Skin epidermis (tissue), 12 donors: ENCODE results near the gene KLHL35.

ENCODE experiments used
- H3K27ac ChIP-seq, 21 experiments: fragments of 200-600 bp; sonication (generic) in 11 of 21; one replicate each; pipeline ENCODE4 v1.5.0; 2020; ENCODE audit warnings: mild to moderate bottlenecking in 3 of 21, inconsistent platforms in 2 of 21, moderate library complexity in 2 of 21
- H3K4me3 ChIP-seq, 7 experiments: fragments of 200-600 bp; sonication (generic) in 2 of 7; one replicate each; pipeline ENCODE4 v1.5.0; 2020; ENCODE audit warnings: inconsistent platforms in 2 of 7, mild to moderate bottlenecking in 2 of 7, moderate library complexity in 1 of 7

Gene KLHL35

DNA sequence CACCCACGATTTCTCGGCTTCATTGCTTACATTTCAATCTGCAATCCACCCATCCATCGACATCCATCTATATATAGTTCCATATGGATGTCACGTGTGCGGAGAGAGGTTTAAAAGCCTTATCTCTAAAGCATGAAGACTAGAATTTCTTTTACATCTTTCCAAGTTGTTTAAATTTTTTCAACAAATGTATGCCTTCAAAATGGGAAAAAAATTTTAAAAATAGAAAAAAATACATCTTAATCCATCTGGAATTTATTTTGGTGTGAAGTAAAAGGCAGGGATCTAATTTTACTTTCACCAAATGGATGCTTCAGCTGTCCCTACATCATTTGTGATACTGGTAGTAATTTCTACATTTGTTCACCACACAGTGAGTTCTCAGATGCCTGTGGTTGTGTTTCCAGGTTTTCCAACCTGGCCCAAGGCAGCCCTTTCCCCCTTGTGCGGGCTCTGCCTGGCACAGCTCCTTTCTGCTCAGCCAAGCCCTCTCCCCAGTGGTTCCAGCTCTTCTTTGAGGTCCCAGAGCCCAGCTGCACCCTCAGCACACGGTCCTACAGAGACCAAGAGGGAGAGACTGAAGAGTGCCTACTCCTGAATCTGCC lies 37.6 kb upstream of the KLHL35 start:
- Histone ChIP-seq H3K4me3 (no peak overlapping the region), H3K27ac (no peak overlapping the region)

DNA sequence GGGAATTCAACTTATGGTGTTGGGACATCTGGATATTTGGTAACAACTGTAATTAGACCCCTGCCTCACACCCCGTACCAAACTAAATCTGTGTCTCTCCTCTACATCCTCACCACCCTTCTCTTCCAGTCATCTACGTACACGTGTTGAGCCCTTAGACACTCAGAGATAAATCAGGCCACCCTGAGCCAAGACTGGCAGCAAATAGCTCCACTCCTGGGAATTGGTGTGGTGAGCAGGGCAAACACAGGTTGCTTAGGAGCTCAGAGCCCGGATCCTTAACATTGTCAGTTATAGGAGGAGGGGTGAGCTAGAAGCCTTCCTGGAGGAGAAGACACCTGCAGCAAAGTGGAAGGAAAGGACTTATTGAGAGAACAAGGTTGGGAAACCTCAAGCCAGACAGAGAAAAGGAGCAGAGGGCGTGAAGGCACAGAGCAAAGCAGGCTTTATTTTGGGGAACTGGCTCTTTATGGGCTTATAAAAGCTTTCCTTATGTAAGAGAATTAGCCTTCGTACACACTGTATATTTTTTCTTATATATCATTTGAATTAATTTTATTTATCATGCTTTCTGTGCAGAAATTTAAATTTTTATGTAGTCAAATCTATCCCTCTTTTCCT lies 36.9 kb upstream of the KLHL35 start:
- Histone ChIP-seq H3K27ac (no peak overlapping the region), H3K4me3 (no peak overlapping the region)

DNA sequence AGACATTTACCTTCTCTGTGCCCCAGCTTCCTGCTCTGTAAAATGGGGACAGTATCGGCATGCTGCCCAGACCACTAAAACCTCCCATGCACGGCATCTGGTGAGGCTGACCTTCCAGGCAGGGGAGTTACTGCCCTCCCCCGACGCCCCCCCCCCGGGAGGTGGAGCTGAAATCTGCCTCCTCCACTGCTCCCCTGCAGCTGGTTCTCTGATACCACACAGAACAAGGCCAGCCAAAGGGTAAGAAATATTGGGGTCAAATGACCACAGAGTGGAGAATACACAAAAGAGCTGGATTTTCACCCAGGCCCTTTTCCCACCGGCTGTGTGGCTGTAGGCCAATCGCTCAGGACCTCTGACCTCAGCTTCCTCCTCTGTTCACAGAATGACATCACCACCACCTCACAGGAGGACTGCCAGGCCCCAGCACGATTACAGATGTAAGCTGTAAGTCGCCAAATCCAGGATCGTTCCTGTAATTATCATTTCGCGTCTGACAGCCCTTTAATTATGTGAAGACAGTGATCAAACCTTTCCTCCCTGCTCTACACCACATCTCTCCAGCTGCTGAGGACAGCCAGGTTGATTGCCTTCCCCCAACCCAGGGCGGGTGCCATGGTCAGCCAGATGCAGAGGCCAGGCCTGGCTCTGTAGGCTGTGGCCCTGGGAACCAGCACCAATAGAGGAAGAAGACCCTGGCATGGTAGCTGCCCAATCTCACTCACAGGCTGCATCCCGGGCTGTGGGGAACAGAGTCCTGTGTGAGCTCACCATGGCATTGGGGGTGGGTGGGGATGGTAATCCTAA lies 35.7 kb upstream of the KLHL35 start:
- Histone ChIP-seq H3K4me3 (no peak overlapping the region), H3K27ac (no peak overlapping the region)

DNA sequence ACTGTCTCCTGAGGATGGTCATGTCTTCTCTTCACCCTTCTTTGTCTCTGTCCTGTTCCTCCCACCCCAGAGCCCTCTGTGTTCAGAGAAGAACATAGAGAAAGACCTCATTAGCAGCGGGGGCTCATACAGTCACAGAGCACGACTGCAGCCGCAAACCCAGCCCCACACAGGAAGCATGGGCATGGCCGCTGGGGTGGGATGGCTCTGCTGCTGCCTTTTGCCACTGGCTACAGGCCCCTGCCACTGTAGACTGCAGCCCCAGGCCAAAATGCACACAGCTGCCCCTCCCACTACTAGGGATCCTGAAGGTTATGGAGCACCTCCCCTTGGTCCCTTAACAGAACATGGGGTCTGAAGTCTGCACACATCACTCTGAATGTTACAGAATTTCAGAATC lies 34.9 kb upstream of the KLHL35 start:
- no peak overlapping the region for H3K27ac ChIP-seq
- H3K4me3 ChIP-seq, result no peak overlapping the region

DNA sequence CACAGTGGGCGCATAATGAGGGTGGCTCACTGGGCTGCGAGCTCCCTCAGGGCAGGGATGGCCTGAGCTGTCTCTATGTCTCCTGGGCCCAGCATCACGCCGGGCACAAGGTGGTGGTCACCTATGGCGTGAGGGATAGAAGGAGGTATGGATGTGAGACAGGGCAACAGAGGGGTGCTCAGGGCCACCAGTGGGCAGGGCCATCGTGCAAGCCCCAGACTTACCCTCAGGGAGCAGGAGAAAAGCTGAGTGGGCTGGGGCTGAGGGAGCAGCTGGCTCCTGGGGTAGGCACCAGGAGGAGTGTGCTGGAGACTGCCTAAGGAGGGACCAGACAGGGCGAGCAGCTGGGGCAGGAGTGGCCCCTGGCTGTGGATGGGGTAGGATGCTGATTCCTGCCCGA lies 34.3 kb upstream of the KLHL35 start:
- no peak overlapping the region for H3K4me3 ChIP-seq
- H3K27ac ChIP-seq, result no peak overlapping the region

DNA sequence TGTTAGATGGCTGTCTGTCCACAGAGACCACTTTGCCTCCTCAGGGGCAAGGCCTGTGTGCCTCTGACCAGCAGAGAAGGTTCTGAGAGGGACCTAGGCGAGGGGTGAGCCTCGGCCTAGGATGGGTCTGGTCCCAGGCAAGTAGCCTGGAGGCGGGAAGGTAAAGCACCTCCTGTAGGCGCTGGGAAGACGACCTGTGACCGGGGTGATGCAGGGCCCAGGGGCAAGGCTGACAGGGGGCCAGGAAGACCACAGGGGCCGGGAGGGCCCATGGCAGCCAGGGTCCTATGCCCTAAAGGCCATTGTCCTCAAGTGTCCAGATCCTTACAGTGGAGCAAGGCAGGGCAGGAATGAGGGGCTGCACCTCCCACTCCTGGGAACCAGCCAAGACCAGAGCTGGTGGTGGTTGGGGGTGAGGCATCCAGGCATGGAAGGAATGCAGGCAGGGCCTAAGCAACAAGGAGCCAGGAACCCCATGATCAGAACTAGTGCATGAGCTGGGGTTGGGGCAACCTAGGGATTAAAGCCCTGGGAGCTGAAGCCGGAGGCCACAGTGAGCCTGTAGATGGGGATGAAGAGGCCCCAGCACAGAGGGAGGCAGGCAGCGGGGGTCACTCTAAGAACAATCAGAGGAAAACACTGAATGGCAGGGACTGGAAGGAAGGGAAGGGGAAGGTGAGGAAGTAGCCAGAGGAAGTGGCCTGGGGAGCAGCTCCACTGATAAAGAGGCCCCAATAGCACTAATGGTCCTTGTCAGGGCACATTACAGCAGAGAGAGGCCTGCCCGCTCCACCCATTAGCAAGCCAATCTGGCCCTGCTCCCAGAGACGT lies 32.9 kb upstream of the KLHL35 start:
- peak overlapping the region in 4 of 21 experiments; percentile 2 to 47 (median 20) for H3K27ac ChIP-seq
- no peak overlapping the region for H3K4me3 ChIP-seq

DNA sequence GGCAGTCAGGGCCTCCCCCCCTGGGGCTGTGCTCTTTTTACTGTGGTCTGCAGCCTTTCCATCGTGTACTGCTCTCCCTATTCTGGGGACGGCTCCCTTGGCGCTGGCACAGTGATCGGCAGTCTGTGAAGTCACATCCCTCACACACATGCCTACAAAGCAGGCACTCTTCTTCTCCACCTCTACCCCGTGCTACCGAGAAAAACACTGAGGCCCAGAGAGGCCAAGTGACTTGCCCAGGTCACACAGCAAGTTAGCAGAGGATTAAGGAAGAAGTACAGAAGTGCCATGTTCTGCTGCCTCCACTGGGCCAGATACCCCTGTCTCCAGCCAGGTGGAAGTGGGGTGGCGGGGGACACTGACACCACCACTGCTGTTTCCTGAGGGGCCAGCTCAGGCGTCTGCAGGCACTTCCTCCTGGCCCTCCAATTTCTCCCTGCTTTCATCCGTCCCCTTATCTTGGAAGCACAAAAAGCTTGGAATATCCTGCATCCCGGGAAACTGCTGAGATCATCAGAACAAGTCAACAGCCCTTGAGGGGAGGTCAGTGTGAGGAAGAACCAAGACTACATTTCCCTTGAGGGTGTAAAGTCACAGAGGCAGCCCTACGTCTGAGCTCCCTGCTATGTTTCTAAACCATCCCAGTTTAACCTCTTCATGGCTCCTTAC lies 30.2 kb upstream of the KLHL35 start:
- Histone ChIP-seq H3K4me3 (no peak overlapping the region), H3K27ac (no peak overlapping the region)

DNA sequence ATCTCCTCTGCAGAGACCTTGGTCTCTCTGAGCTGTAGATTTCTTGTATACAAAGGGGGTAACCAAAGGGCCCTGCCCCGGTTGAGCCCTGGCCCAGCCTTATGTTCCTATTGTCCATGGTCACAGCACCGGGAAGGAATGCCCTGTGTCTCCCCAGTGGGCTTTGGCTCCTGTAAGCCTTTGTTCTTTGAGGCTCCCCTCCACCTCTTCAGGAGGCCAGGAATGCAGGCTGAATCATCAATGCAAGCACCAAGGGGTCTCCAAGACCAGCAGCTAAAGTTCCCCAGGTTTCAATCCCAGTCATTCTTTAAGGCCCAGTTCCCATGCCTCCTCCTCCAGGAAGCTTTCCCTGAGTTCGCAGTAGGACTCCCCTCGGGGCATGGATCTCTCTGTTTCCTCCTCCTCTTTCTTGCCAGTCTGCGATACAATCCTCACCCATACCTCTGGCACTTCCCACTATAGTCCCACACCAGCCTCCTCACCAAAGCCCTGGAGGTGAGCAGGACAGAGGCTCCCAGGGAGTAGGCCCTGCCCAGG lies 29.2 kb upstream of the KLHL35 start:
- Histone ChIP-seq H3K4me3 (no peak overlapping the region), H3K27ac (peak overlapping the region in 1 of 21 experiments; percentile 20)

DNA sequence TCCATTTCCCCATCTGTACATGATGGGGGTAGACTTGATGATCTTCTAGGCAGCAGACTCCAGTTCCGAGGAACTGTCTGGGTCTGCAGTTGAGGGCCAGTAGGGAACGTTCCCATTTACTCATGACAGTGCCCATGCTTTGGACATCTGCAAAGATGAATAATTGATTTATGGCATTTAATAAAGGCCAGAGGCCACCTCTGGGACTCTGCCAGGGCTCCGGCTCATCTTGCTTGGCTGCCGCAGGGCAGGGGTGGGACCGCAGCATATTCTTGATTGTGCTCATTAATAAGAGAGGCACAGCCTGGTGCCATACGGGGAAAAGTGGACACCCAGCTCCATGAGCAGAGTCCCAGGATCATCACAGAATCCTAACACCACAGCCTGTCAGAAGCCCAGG lies 28.1 kb upstream of the KLHL35 start:
- peak overlapping the region in 1 of 21 experiments; percentile 20 for H3K27ac ChIP-seq
- H3K4me3 ChIP-seq, result no peak overlapping the region

DNA sequence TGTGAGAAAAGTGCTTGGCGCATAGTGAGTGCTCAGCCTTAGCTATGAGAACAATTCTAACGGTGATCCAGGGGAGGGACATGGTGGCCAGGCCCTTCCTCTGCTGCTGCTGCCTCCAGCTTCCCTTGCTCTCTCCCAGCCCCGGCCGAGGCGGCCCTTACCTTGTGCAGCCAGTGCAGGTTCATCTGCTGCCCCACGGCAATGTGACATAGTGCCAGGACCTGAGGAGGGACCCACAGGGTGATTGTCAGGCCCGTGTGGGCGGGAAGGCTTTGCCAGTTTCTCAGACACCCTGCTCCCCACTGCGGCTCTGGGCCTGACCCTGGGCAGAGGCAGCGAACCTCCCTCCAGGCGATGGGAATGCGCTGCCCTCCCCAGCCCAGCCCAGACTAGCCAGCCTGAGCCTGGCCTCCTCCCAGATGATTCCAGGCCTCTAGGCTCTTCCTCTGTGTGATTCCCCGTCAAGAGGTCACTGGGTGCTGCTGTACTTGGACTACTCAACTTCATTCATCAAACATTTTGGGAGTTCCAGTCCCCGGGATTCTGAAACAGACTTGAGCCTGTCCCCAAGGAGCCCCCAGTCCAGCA lies 23.7 kb upstream of the KLHL35 start:
- Histone ChIP-seq H3K27ac (no peak overlapping the region), H3K4me3 (no peak overlapping the region)

DNA sequence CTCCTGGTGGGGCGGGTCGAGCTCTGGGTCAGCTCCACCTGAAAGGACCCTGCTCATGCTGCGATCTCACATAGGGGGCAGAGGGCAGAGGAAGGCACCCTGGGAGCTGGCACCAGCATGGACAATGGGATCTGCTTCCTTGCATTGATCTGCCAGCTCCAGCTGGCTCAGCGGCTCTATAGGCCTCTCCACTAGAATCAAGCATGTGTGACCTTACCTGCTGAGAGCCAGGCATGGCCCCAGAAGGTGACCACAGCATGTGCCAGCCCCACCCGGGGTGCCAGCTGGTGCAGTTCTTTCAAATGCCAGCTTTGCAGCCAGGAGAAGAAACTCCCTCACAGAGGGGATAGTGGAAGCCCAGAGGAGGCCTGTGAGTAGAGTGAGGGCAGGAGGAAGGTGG lies 22.0 kb upstream of the KLHL35 start:
- Histone ChIP-seq H3K4me3 (no peak overlapping the region), H3K27ac (no peak overlapping the region)

DNA sequence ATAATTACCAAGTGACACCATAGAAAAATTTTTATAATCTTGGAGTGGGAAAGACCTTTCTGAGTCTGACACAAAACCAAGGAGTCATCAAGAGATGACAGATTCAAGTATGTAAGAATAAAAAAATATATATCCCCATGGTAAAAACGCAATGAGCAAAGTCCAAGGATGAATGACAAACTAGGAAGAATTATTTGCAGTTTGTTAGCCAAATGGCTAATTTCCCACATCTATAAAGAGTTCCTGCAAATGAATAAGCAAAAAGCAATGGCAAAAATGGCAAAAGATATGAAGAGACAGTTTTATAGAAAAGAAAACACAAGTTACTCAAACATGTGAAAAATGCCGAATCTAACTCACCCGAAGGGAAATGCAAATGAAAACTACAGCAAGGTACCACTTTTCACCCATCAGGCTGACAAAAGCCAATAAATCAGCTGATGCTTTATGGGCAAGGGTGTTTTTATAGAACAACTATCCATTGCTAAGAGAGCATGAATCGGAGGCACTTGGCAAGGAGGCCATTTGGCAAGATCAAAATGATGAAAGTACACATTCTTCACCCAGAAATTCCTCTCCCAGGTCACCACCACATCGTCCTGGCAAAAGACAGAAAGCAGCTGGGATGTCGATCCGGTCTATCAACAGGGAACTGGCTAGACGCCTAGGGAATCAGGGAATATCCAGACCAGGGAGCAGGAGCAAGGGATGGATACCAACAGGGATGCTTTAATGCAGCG lies 21.1 kb upstream of the KLHL35 start:
- H3K4me3 ChIP-seq, result no peak overlapping the region
- H3K27ac ChIP-seq, result no peak overlapping the region

DNA sequence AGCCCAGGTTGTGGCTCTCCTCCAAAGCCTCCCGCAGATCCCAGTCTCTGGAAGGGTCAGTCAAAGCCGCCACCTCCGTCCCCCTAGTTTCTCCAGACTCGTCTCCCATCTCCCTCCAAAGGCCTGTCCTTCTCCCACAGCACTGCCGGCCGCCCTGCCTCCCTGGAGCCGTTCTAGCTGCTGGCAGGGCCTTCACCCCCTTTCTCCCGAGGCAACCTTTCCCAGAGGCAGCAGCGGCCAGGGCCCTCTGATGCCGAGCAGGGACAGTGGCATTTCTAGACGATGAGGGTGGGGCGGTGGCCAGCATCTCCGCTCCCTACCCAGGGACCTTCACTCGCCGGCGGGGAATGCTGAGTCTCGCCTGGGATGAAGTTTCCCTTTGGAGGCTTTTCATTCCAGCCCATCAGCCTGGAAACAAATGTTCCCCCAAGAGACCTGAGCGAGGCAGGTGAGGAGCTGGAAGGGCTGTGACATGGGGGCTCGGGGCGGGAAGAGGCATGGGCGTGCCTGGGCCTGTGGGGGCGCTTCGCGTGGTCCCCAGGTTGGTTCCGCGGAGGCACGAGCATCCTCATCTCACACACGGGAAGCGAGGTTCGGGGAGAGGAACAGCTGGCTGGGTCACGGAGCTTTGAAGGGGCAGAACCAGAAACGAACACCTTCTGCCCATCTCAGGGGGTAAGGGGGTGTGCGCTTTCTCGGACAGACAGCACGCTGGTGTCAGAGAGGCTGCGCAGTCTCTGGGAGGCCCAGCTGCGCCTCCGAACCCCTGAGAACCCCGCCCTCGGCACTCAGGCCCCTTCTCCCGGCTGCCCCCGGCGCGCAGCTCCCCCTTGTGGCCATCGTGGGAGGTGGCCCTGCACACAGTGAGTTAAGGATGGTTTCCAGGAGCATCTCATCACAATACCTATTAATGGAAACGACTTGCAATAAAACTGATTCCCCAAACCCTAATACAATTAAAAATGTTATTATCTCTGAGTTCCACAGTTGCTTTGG lies 18.1 kb upstream of the KLHL35 start:
- Histone ChIP-seq H3K4me3 (no peak overlapping the region), H3K27ac (no peak overlapping the region)

DNA sequence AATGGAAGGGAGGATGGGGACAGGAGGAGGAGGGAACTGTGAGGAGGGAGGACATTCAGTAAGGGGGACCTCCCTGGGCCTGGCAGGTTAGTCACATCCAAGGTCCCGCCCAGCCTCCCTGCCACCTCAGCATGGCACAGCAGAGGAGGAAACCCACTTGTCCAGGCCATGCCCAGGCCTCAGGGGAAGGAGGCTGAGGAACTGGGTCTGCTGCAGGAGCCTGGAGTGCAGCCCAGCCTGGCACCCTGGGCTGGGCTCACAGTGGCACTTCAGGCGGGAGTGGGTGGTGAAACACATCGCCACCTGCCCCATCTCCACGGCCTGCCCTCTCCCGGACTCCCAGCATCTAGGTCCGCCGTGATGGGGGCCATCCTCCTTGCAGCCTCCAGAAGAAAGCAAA lies 17.2 kb upstream of the KLHL35 start:
- Histone ChIP-seq H3K27ac (no peak overlapping the region), H3K4me3 (no peak overlapping the region)

DNA sequence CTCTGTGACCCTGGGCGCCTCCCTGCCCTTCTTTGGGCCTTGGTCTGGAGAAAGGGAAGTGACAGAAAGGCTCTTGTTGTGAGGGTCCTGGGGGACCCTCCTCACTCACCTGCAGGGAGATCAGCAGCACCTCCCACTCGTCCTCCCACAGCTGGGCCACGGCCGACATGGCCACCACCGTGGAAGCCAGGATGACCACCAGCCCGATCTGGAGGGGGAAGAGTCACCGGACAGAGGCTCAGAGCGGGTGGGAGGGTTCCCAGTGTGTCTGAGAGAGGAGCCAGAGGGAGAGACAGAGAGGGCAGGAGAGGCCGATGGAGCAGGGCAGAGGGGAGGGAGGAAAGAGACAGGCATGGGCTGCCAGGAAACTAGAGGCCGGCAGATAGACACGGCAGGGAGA lies 16.8 kb upstream of the KLHL35 start:
- Histone ChIP-seq H3K4me3 (no peak overlapping the region), H3K27ac (no peak overlapping the region)

DNA sequence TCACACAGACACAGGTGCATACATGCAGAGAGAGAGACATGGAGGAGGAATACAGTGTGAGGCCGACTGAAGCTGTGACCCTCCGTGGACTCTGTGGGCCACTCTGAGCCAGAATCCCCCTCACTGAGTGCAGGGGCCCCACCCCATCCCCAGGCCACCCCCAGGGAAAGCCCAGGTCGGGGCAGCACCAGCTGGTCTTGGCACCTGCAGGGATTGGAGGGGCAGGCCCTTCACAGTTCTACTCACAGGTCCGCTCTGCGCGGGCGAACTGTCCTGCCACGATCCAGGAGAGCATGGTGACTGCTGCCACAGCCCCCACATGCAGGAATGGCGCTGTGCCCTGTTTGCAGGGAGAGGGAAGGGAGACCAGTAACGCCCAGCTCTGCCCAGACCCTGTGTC lies 16.3 kb upstream of the KLHL35 start:
- Histone ChIP-seq H3K4me3 (no peak overlapping the region), H3K27ac (no peak overlapping the region)

DNA sequence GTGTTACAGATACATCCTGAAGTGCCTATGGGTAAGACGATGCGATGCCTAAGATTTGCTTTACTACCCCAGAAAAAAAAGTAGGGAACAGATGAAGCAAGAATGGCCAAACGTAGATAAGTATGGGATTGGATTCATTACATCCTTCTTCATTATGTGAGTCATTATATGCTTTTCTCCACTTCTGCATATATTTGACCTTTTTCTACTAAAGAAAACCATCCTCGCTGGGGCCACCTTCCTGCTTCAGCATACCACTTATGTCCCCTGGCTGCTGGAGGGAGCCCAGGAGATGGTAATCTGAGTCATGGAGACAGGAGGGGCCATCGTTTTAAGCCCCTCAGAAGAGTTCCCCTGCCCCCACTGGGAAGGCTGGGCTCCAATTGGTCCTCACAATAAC lies 14.4 kb upstream of the KLHL35 start:
- H3K27ac ChIP-seq, result no peak overlapping the region
- H3K4me3 ChIP-seq, result no peak overlapping the region
